Duodenal mucosa (tissue), 2 donors: ENCODE measurements around the gene DELE1.

Source experiments
- H3K27ac ChIP-seq: one replicate; pipeline ENCODE4 v1.7.0; 2013; ENCODE audit warnings: low read depth, low read length
- H3K27me3 ChIP-seq, 2 donors: one replicate each; pipeline ENCODE4 v1.7.0; 2013; ENCODE audit warnings: low read length in 2 of 2, control low read depth in 1 of 2; ENCODE audit not compliant: insufficient read depth in 2 of 2, control insufficient read depth in 1 of 2
- H3K36me3 ChIP-seq, 2 donors: one replicate each; pipeline ENCODE4 v1.7.0; 2013; ENCODE audit warnings: low read length in 2 of 2, control low read depth in 1 of 2; ENCODE audit not compliant: insufficient read depth in 2 of 2, control insufficient read depth in 1 of 2
- H3K4me1 ChIP-seq, 2 donors: one replicate each; pipeline ENCODE4 v1.7.0; 2013; ENCODE audit warnings: low read length in 2 of 2, control low read depth in 1 of 2; ENCODE audit not compliant: insufficient read depth in 2 of 2, control insufficient read depth in 1 of 2
- H3K4me3 ChIP-seq, 2 donors: one replicate each; pipeline ENCODE4 v1.7.0; 2013; ENCODE audit warnings: low read length in 2 of 2, low read depth in 1 of 2
- H3K9ac ChIP-seq, 2 donors: one replicate each; pipeline ENCODE4 v1.7.0; 2013; ENCODE audit warnings: low read length in 2 of 2, low read depth in 1 of 2
- H3K9me3 ChIP-seq, 2 donors: one replicate each; pipeline ENCODE4 v1.7.0; 2013; ENCODE audit warnings: low read length in 2 of 2, control low read depth in 1 of 2; ENCODE audit not compliant: control insufficient read depth in 1 of 2

Gene DELE1

DNA sequence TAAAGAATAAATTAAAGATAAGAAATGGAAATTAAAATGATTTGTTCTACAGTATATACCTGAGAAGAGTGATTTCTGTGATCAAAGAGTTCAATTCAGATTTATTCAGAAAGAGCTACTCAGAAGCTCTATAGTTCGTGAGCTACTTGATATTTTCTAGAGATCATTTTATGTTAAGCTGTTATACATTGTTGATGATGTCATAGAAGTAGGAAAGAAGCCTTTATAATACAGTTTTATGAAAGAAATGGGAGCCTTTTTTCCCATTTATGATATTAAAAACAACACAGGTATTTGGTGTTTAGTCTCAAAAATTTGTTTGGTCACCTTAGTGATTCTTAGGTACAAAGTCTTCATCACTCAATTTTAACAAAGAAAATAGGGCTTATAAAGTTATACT, 66.0 kb downstream of the DELE1 start:
- H3K27ac ChIP-seq = no peak overlapping the region
- no peaks in the 10 kb centered on the region for H3K4me1 ChIP-seq
- H3K36me3 ChIP-seq = peaks cover 28 to 48% of the 10 kb centered on the region in 2 donors
- no peak overlapping the region for H3K9ac ChIP-seq
- no peaks in the 10 kb centered on the region for H3K27me3 ChIP-seq
- H3K9me3 ChIP-seq = no peaks in the 10 kb centered on the region
- no peak overlapping the region for H3K4me3 ChIP-seq
